Renal cortex interstitium (tissue), 15 donors: ENCODE measurements around the gene HILPDA. TPM values are rescaled to one million over a fixed set of nuclear protein-coding genes. Genes with fewer than 3 reads are reported as not detected.

Source experiments
- DNase-seq, 11 donors: peaks; one replicate each; pipeline ENCODE4 v3.0.0-alpha.2; 2013; ENCODE audit warnings: low read depth in 9 of 11, low spot score in 4 of 11; ENCODE audit errors: extremely low read depth in 1 of 11
- long read RNA-seq, 16 experiments: transcript quantifications; one replicate each; lab custom pipeline, GENCODE V29; 2026
- polyA plus RNA-seq, 3 donors: library from polyadenylated mRNA; unstranded; fragments of 120-200 nt; gene quantifications; one replicate each; pipeline ENCODE4 v1.2.1, GENCODE V29; 2013; ENCODE audit not compliant: insufficient read length in 3 of 3

HILPDA gene
- 10 to 100 TPM; 19.0 to 25.4 (median 19.9) TPM for polyA plus RNA-seq
- long read RNA-seq, donor 1, partial matches to known transcripts: 0 of 7 reads
- long read RNA-seq, donor 1, other reads (novel, unspliced or antisense): 0 of 7 reads
- long read RNA-seq, donor 2, transcript HILPDA-201 (2 exons, 1,349 nt): major isoform, 8 of 11 reads
- long read RNA-seq, donor 2, partial matches to known transcripts: 0 of 11 reads
- long read RNA-seq, donor 2, other reads (novel, unspliced or antisense): 0 of 11 reads
- long read RNA-seq, donor 3, transcript HILPDA-201 (2 exons, 1,349 nt): major isoform, 18 of 20 reads
- long read RNA-seq, donor 3, partial matches to known transcripts: 0 of 20 reads
- long read RNA-seq, donor 3, other reads (novel, unspliced or antisense): 0 of 20 reads
- long read RNA-seq, donor 4, transcript HILPDA-201 (2 exons, 1,349 nt): major isoform, 10 of 11 reads
- long read RNA-seq, donor 4, partial matches to known transcripts: 0 of 11 reads
- long read RNA-seq, donor 4, other reads (novel, unspliced or antisense): 0 of 11 reads
- long read RNA-seq, donor 5: 0 reads
- long read RNA-seq, donor 6, transcript HILPDA-201 (2 exons, 1,349 nt): major isoform, 20 of 22 reads
- long read RNA-seq, donor 6, partial matches to known transcripts: 0 of 22 reads
- long read RNA-seq, donor 6, other reads (novel, unspliced or antisense): 0 of 22 reads
- long read RNA-seq, donor 7, transcript HILPDA-201 (2 exons, 1,349 nt): major isoform, 20 of 22 reads
- long read RNA-seq, donor 7, partial matches to known transcripts: 0 of 22 reads
- long read RNA-seq, donor 7, other reads (novel, unspliced or antisense): 0 of 22 reads
- long read RNA-seq, donor 8: 0 reads
- long read RNA-seq, donor 9, partial matches to known transcripts: 0 of 5 reads
- long read RNA-seq, donor 9, other reads (novel, unspliced or antisense): 0 of 5 reads
- long read RNA-seq, donor 10, partial matches to known transcripts: 16 of 23 reads
- long read RNA-seq, donor 10, other reads (novel, unspliced or antisense): 0 of 23 reads
- long read RNA-seq, donor 11, transcript HILPDA-201 (2 exons, 1,349 nt): major isoform, 10 of 12 reads
- long read RNA-seq, donor 11, partial matches to known transcripts: 0 of 12 reads
- long read RNA-seq, donor 11, other reads (novel, unspliced or antisense): 0 of 12 reads
- long read RNA-seq, donor 12, partial matches to known transcripts: 0 of 4 reads
- long read RNA-seq, donor 12, other reads (novel, unspliced or antisense): 0 of 4 reads
- long read RNA-seq, donor 13: 0 reads
- long read RNA-seq, donor 14, transcript HILPDA-201 (2 exons, 1,349 nt): major isoform, 10 of 10 reads
- long read RNA-seq, donor 14, partial matches to known transcripts: 0 of 10 reads
- long read RNA-seq, donor 14, other reads (novel, unspliced or antisense): 0 of 10 reads
- long read RNA-seq, donor 15, transcript HILPDA-201 (2 exons, 1,349 nt): major isoform, 5 of 7 reads
- long read RNA-seq, donor 15, partial matches to known transcripts: 0 of 7 reads
- long read RNA-seq, donor 15, other reads (novel, unspliced or antisense): 0 of 7 reads
- long read RNA-seq, donor 16, transcript HILPDA-201 (2 exons, 1,349 nt): major isoform, 28 of 32 reads
- long read RNA-seq, donor 16, partial matches to known transcripts: 0 of 32 reads
- long read RNA-seq, donor 16, other reads (novel, unspliced or antisense): 0 of 32 reads

GRCh38 chr7:128455543-128456254 is at the start of gene HILPDA:
HILPDA (plus strand) TSS chr7:128455878; CDS start chr7:128457269, 1,391 bp downstream.
- DNase-seq: peak in 10 of 11 donors; percentile 64 to 85 (median 81)

GRCh38 chr7:128406314-128407232 is 49.1 kb upstream of the HILPDA start:
- no peak for DNase-seq

GRCh38 chr7:128407233-128407589 is 48.5 kb upstream of the HILPDA start:
- no peak for DNase-seq

GRCh38 chr7:128407751-128408708 is 47.6 kb upstream of the HILPDA start:
- peak in 1 of 11 donors; percentile 48 for DNase-seq

GRCh38 chr7:128408709-128409595 is 46.7 kb upstream of the HILPDA start:
- no peak for DNase-seq

GRCh38 chr7:128409596-128410450 is 45.9 kb upstream of the HILPDA start, which contains the start of gene IMPDH1:
IMPDH1 (minus strand) TSS chr7:128409982; CDS start chr7:128409901, 81 bp downstream.
- peak in 3 of 11 donors; percentile 58 to 68 (median 60) for DNase-seq

- no peak for DNase-seq
Measured at GRCh38 chr7:128410451-128410753, 45.3 kb upstream of the HILPDA start.

- no peak for DNase-seq
Measured at GRCh38 chr7:128415217-128415785, 40.4 kb upstream of the HILPDA start.

- no peak for DNase-seq
Measured at GRCh38 chr7:128417071-128417470, 38.6 kb upstream of the HILPDA start.

GRCh38 chr7:128419257-128419656 is 36.4 kb upstream of the HILPDA start:
- no peak for DNase-seq

GRCh38 chr7:128420773-128421172 is 34.9 kb upstream of the HILPDA start:
- DNase-seq: no peak

GRCh38 chr7:128421384-128421783 is 34.3 kb upstream of the HILPDA start:
- no peak for DNase-seq

- DNase-seq: no peak
Measured at GRCh38 chr7:128422037-128422436, 33.6 kb upstream of the HILPDA start.

- DNase-seq: no peak
Measured at GRCh38 chr7:128422842-128423241, 32.8 kb upstream of the HILPDA start.
